Mucosa of descending colon (tissue), 3 donors: ENCODE measurements around the gene BBX. TPM values are rescaled to one million over a fixed set of nuclear protein-coding genes. Genes with fewer than 3 reads are reported as not detected.

ENCODE experiments used
- ATAC-seq: fragments of 200-7000 bp; cut with Tn5 transposase; one replicate; pipeline ENCODE4 v1.9.1; 2020; ENCODE audit warnings: mild to moderate bottlenecking, moderate library complexity
- DNase-seq, 3 donors: peaks; one replicate each; pipeline ENCODE4 v3.0.0-alpha.2; 2020
- H3K36me3 ChIP-seq: fragments of 200-600 bp; one replicate; pipeline ENCODE4 v1.8.0; 2021; ENCODE audit warnings: low read depth, mild to moderate bottlenecking
- H3K4me1 ChIP-seq: fragments of 200-600 bp; one replicate; pipeline ENCODE4 v1.8.0; 2021; ENCODE audit warnings: low read depth, mild to moderate bottlenecking
- H3K4me3 ChIP-seq: fragments of 200-600 bp; one replicate; pipeline ENCODE4 v1.8.0; 2021; ENCODE audit warnings: mild to moderate bottlenecking
- H3K9me3 ChIP-seq: fragments of 200-600 bp; one replicate; pipeline ENCODE4 v1.8.0; 2021; ENCODE audit warnings: mild to moderate bottlenecking
- CTCF ChIP-seq: fragments of 200-600 bp; IDR thresholded peaks from one replicate; pipeline ENCODE4 v1.8.0; 2022; ENCODE audit warnings: antibody characterized with exemption, mild to moderate bottlenecking
- intact Hi-C, 2 donors: fragments of 100-400 bp; cut with DNase I in 1 of 2; cut with micrococcal nuclease in 1 of 2; formaldehyde crosslinking; loops; one replicate each; pipeline versions ENCODE4 v1.11.0 to v1.11.1; 2022; cut with DNase I, micrococcal nuclease
- total RNA-seq, 3 donors: library from RNA; stranded (reverse); fragmentation: NEBNext Ultra II Directional in 2 of 3; extraction: Animal tissue kit (Norgen Biotek cat#: 25700) in 2 of 3; gene quantifications; one replicate each; pipeline versions ENCODE4 v1.2.1 to v1.2.4, GENCODE V29; 2021 to 2023
- donor health status: DM: no; HTN: no; CAD: no; lungs with moderate emphysema.
- donor health status: DM: no; HTN: no; CAD: no.
- donor health status: DM: no; HTN: yes; CAD: no.

The BBX gene
- total RNA-seq, 3 donors from 2014 or later, result 24.4 to 69.9 (median 26.0) TPM

GRCh38 chr3:107705046-107705445, 182.3 kb downstream of the BBX start:
- H3K9me3 ChIP-seq, result no peaks in the 10 kb centered on the region
- DNase-seq, result no peak
- intact Hi-C loops, result no loop called here
- no peak for ATAC-seq
- no peaks in the 10 kb centered on the region for H3K36me3 ChIP-seq
- no peaks in the 10 kb centered on the region for H3K4me1 ChIP-seq
- TF ChIP-seq CTCF, result no peak
- no peak overlapping the region for H3K4me3 ChIP-seq

- intact Hi-C loops, result no loop called here
- no peak for ATAC-seq
These were observed 188.1 kb downstream of the BBX start for GRCh38 chr3:107710851-107711250.

DNA sequence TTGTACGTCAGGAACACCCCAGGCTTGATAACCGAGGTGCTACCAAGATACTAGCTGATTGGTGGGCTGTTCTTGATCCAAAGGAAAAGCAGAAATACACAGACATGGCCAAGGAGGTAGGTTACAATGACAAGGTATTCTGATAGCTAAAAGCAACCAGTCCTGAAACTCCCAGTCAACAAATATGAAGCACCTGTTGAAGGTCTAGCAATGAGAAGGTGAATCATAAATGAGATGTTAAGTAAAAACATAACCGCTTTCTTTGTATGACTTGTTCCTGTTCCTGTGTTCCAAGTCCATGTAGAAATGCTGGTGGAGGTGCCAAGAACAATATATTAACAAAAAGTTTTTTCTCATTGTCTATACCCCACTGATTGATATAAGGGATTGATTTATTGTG, 194.0 kb downstream of the BBX start:
- intact Hi-C loops, result no loop called here
- H3K4me3 ChIP-seq, result no peak overlapping the region
- no peak for ATAC-seq
- no peaks in the 10 kb centered on the region for H3K4me1 ChIP-seq
- no peaks in the 10 kb centered on the region for H3K9me3 ChIP-seq
- no peaks in the 10 kb centered on the region for H3K36me3 ChIP-seq
- DNase-seq, result no peak
- TF ChIP-seq CTCF, result no peak

More at GRCh38 chr3:107710851-107711250, 188.1 kb downstream of the BBX start:
- H3K4me3 ChIP-seq, result no peak overlapping the region
- DNase-seq, result no peak
- H3K4me1 ChIP-seq, result no peaks in the 10 kb centered on the region
- H3K36me3 ChIP-seq, result no peaks in the 10 kb centered on the region
- H3K9me3 ChIP-seq, result no peaks in the 10 kb centered on the region
- TF ChIP-seq CTCF, result no peak

- TF ChIP-seq CTCF, result no peak
- ATAC-seq, result no peak
- no peak for DNase-seq
- H3K4me3 ChIP-seq, result no peak overlapping the region
- intact Hi-C loops, result no loop called here
- H3K9me3 ChIP-seq, result no peaks in the 10 kb centered on the region
- H3K4me1 ChIP-seq, result no peaks in the 10 kb centered on the region
- H3K36me3 ChIP-seq, result no peaks in the 10 kb centered on the region
These were observed 195.8 kb downstream of the BBX start for GRCh38 chr3:107718547-107718946.

- TF ChIP-seq CTCF, result no peak
- no peaks in the 10 kb centered on the region for H3K4me1 ChIP-seq
- H3K4me3 ChIP-seq, result no peak overlapping the region
- DNase-seq, result no peak
- no peaks in the 10 kb centered on the region for H3K9me3 ChIP-seq
- no peaks in the 10 kb centered on the region for H3K36me3 ChIP-seq
- intact Hi-C loops, result no loop called here
- no peak for ATAC-seq
These were observed 204.3 kb downstream of the BBX start for GRCh38 chr3:107727102-107727501.

- no peak for TF ChIP-seq CTCF
- Histone ChIP-seq H3K36me3 (no peaks in the 10 kb centered on the region), H3K4me3 (no peak overlapping the region), H3K9me3 (no peaks in the 10 kb centered on the region), H3K4me1 (no peaks in the 10 kb centered on the region)
- DNase-seq, result no peak
- intact Hi-C loops, result no loop called here
- ATAC-seq, result no peak
These were observed 206.9 kb downstream of the BBX start for GRCh38 chr3:107729686-107730085.
